ENCODE data around the gene JUNB.

Gene JUNB

GRCh38 chr19:12749938-12750521, 41.3 kb upstream of the JUNB start (continued):
- no peak for TF ChIP-seq ZNF341 (tag by site-specific recombination; IDR thresholded peaks at IDR 0.05; ENCODE audit: low read depth)
- TF ChIP-seq ZNF580 (tag by site-specific recombination; IDR thresholded peaks at IDR 0.05) = no peak
- no peak for TF ChIP-seq ZNF514 (tag by site-specific recombination; IDR thresholded peaks at IDR 0.05)
- TF ChIP-seq PRDM10 (tag by site-specific recombination; IDR thresholded peaks at IDR 0.05) = peak; percentile 37; the same call in 1 of the 2 replicates
- peak; percentile 46; the same call in 1 of the 2 replicates for TF ChIP-seq INSM2 (tag by site-specific recombination; IDR thresholded peaks at IDR 0.05)
- no peak for TF ChIP-seq ZNF791 (tag by site-specific recombination; IDR thresholded peaks at IDR 0.05)
- TF ChIP-seq ZNF426 (tag by site-specific recombination; IDR thresholded peaks at IDR 0.05) = no peak
- TF ChIP-seq ZNF292 (tag by site-specific recombination; IDR thresholded peaks at IDR 0.05; ENCODE audit: borderline replicate concordance, low read depth) = no peak
- no peak for TF ChIP-seq ZNF529 (tag by site-specific recombination; IDR thresholded peaks at IDR 0.05; ENCODE audit: insufficient replicate concordance)
- peak; percentile 29; the same call in 1 of the 2 replicates for TF ChIP-seq SP7 (tag by site-specific recombination; IDR thresholded peaks at IDR 0.05)
- TF ChIP-seq ZEB2 (tag by site-specific recombination; IDR thresholded peaks at IDR 0.05) = 0 out of 2 replicates have a peak, but pooled peaks have one; percentile 3
- TF ChIP-seq ZNF560 (tag by site-specific recombination; IDR thresholded peaks at IDR 0.05; ENCODE audit: borderline replicate concordance) = no peak
- TF ChIP-seq ZNF114 (tag by site-specific recombination; IDR thresholded peaks at IDR 0.05) = no peak
- TF ChIP-seq KLF17 (tag by site-specific recombination; IDR thresholded peaks at IDR 0.05) = peak; percentile 95
- TF ChIP-seq, protein P1, sequence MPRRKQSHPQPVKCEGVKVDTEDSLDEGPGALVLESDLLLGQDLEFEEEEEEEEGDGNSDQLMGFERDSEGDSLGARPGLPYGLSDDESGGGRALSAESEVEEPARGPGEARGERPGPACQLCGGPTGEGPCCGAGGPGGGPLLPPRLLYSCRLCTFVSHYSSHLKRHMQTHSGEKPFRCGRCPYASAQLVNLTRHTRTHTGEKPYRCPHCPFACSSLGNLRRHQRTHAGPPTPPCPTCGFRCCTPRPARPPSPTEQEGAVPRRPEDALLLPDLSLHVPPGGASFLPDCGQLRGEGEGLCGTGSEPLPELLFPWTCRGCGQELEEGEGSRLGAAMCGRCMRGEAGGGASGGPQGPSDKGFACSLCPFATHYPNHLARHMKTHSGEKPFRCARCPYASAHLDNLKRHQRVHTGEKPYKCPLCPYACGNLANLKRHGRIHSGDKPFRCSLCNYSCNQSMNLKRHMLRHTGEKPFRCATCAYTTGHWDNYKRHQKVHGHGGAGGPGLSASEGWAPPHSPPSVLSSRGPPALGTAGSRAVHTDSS (tag by site-specific recombination; IDR thresholded peaks at IDR 0.05) = no peak
- no peak for TF ChIP-seq ZNF23 (tag by site-specific recombination; IDR thresholded peaks at IDR 0.05; ENCODE audit: borderline replicate concordance)
- TF ChIP-seq OVOL3 (tag by site-specific recombination; IDR thresholded peaks at IDR 0.05) = no peak
- TF ChIP-seq, protein P2, sequence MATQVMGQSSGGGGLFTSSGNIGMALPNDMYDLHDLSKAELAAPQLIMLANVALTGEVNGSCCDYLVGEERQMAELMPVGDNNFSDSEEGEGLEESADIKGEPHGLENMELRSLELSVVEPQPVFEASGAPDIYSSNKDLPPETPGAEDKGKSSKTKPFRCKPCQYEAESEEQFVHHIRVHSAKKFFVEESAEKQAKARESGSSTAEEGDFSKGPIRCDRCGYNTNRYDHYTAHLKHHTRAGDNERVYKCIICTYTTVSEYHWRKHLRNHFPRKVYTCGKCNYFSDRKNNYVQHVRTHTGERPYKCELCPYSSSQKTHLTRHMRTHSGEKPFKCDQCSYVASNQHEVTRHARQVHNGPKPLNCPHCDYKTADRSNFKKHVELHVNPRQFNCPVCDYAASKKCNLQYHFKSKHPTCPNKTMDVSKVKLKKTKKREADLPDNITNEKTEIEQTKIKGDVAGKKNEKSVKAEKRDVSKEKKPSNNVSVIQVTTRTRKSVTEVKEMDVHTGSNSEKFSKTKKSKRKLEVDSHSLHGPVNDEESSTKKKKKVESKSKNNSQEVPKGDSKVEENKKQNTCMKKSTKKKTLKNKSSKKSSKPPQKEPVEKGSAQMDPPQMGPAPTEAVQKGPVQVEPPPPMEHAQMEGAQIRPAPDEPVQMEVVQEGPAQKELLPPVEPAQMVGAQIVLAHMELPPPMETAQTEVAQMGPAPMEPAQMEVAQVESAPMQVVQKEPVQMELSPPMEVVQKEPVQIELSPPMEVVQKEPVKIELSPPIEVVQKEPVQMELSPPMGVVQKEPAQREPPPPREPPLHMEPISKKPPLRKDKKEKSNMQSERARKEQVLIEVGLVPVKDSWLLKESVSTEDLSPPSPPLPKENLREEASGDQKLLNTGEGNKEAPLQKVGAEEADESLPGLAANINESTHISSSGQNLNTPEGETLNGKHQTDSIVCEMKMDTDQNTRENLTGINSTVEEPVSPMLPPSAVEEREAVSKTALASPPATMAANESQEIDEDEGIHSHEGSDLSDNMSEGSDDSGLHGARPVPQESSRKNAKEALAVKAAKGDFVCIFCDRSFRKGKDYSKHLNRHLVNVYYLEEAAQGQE (tag by site-specific recombination; IDR thresholded peaks at IDR 0.05) = no peak
- no peak for TF ChIP-seq GFI1B (tag by site-specific recombination; IDR thresholded peaks at IDR 0.05)
- no peak for TF ChIP-seq ZFP37 (tag by site-specific recombination; IDR thresholded peaks at IDR 0.05)
- TF ChIP-seq HOXD13 (CRISPR knock-in tag; IDR thresholded peaks at IDR 0.05; ENCODE audit: borderline replicate concordance) = no peak

Data from HEK293 (cell line).